H1 (cell line): ENCODE data around the gene VPS13D. TPM values are rescaled to one million over a fixed set of nuclear protein-coding genes. Genes with fewer than 3 reads are reported as not detected.

Experiments used
- CTCF ChIA-PET: fragments of 300-600 bp; sonication (Branson Sonifier 250); formaldehyde crosslinking; loops from one replicate; lab custom pipeline; 2021; ENCODE audit not compliant: partially characterized antibody; lab: Charles Lee
- POLR2A ChIA-PET: fragments of 300-600 bp; sonication (Branson Sonifier 250); formaldehyde crosslinking; loops from one replicate; lab custom pipeline; 2021; ENCODE audit warnings: inconsistent platforms; ENCODE audit not compliant: partially characterized antibody; lab: Charles Lee
- DNase-seq, 2 experiments: peaks; one replicate each; pipeline versions ENCODE4 v3.0.0 to v3.0.0-alpha.2; 2010 to 2022; ENCODE audit warnings: low spot score in 2 of 2, low read depth in 1 of 2, mixed read lengths in 1 of 2
- FAIRE-seq: peaks from 2 replicates; lab custom pipeline; 2011; peaks lifted over from hg19 to GRCh38; lab: Jason Lieb, UNC
- H2AFZ ChIP-seq: 2 replicates; pipeline ENCODE4 v1.8.1; 2012; ENCODE audit warnings: low read length, inconsistent platforms
- H2AK5ac ChIP-seq: 2 replicates; pipeline ENCODE4 v1.6.1; 2013; ENCODE audit warnings: low read depth, low read length
- H2BK120ac ChIP-seq: replicated peaks from 2 replicates; pipeline ENCODE3; 2013; ENCODE audit warnings: low read depth, low read length, inconsistent platforms
- H2BK12ac ChIP-seq: 2 replicates; pipeline ENCODE4 v1.6.1; 2013; ENCODE audit warnings: low read depth, low read length
- H2BK15ac ChIP-seq: 2 replicates; pipeline ENCODE4 v1.6.1; 2013; ENCODE audit warnings: low read length
- H2BK20ac ChIP-seq: 2 replicates; pipeline ENCODE4 v1.6.1; 2013; ENCODE audit warnings: low read length
- H2BK5ac ChIP-seq: 2 replicates; pipeline ENCODE4 v1.6.1; 2013; ENCODE audit warnings: low read depth, low read length
- H3K14ac ChIP-seq: 2 replicates; pipeline ENCODE4 v1.6.1; 2013; ENCODE audit warnings: inconsistent platforms; ENCODE audit not compliant: insufficient read length
- H3K18ac ChIP-seq: 2 replicates; pipeline ENCODE4 v1.6.1; 2013; ENCODE audit warnings: low read length; ENCODE audit errors: extremely low read depth
- H3K23ac ChIP-seq: 2 replicates; pipeline ENCODE4 v1.6.1; 2013; ENCODE audit warnings: inconsistent platforms; ENCODE audit not compliant: insufficient read length
- H3K23me2 ChIP-seq: 2 replicates; pipeline ENCODE4 v1.6.1; 2013; ENCODE audit warnings: low read depth, low read length
- H3K27ac ChIP-seq: 2 replicates; pipeline ENCODE4 v1.6.1; 2011; ENCODE audit warnings: low read depth, low read length, inconsistent platforms
- H3K27me3 ChIP-seq, 4 experiments: replicated peaks in 1 of 4; 1 replicate in 1 of 4; 2 replicates in 3 of 4; pipeline versions ENCODE4 v1.6.1 to v1.8.1; 2011 to 2013; ENCODE audit warnings: low read length in 3 of 4, mild to moderate bottlenecking in 3 of 4, inconsistent platforms in 2 of 4, mixed read lengths in 2 of 4, moderate library complexity in 1 of 4; ENCODE audit not compliant: control insufficient read depth in 3 of 4, insufficient read depth in 3 of 4; ENCODE audit errors: extremely low read depth in 1 of 4
- H3K36me3 ChIP-seq, 4 experiments: 2 replicates each; pipeline versions ENCODE4 v1.6.1 to v1.8.1; 2011 to 2013; ENCODE audit warnings: mild to moderate bottlenecking in 4 of 4, low read length in 3 of 4, moderate library complexity in 2 of 4, control low read depth in 1 of 4, inconsistent platforms in 1 of 4; ENCODE audit not compliant: insufficient read depth in 4 of 4, control insufficient read depth in 2 of 4
- H3K4ac ChIP-seq: replicated peaks from 2 replicates; pipeline ENCODE3; 2013; ENCODE audit warnings: low read length, low read depth, mixed read lengths, inconsistent platforms; ENCODE audit not compliant: insufficient read length
- H3K4me1 ChIP-seq, 4 experiments: replicated peaks in 1 of 4; 1 replicate in 1 of 4; 2 replicates in 3 of 4; pipeline versions ENCODE4 v1.6.1 to v1.8.1; 2011 to 2013; ENCODE audit warnings: low read length in 3 of 4, inconsistent platforms in 2 of 4, mixed read lengths in 1 of 4; ENCODE audit not compliant: insufficient read depth in 4 of 4, control insufficient read depth in 3 of 4
- H3K4me2 ChIP-seq, 2 experiments: 2 replicates each; pipeline versions ENCODE4 v1.6.1 to v1.8.1; 2011 to 2013; ENCODE audit warnings: low read depth in 2 of 2, low read length in 2 of 2, control low read depth in 1 of 2, inconsistent platforms in 1 of 2, mild to moderate bottlenecking in 1 of 2; ENCODE audit not compliant: insufficient read depth in 1 of 2
- H3K4me3 ChIP-seq, 4 experiments: fragments of 200-600, 300-600 bp in 1 of 4; sonication (generic), shearing (Covaris generic), sonication (Bioruptor Twin) in 1 of 4; 2 replicates each; pipeline versions ENCODE4 v1.5.1 to v1.8.1; 2011 to 2016; ENCODE audit warnings: low read length in 4 of 4, low read depth in 3 of 4, control low read depth in 2 of 4, inconsistent platforms in 2 of 4, mild to moderate bottlenecking in 2 of 4, mixed read lengths in 1 of 4, moderate library complexity in 1 of 4; ENCODE audit not compliant: insufficient read depth in 2 of 4; ENCODE audit errors: extremely low read depth in 1 of 4
- H3K56ac ChIP-seq: replicated peaks from 2 replicates; pipeline ENCODE3; 2013; ENCODE audit warnings: low read depth, mild to moderate bottlenecking, mixed read lengths, low read length, inconsistent platforms; ENCODE audit not compliant: insufficient read length
- H3K79me1 ChIP-seq: 2 replicates; pipeline ENCODE4 v1.6.1; 2013; ENCODE audit warnings: low read depth, low read length, control low read depth
- H3K79me2 ChIP-seq, 2 experiments: 2 replicates each; pipeline versions ENCODE4 v1.6.1 to v1.8.1; 2012 to 2013; ENCODE audit warnings: low read length in 2 of 2, mild to moderate bottlenecking in 2 of 2, inconsistent platforms in 1 of 2; ENCODE audit not compliant: insufficient read depth in 2 of 2, control insufficient read depth in 1 of 2
- H3K9ac ChIP-seq, 4 experiments: replicated peaks in 1 of 4; 1 replicate in 1 of 4; 2 replicates in 3 of 4; pipeline versions ENCODE4 v1.6.1 to v1.8.1; 2011 to 2013; ENCODE audit warnings: low read depth in 3 of 4, low read length in 3 of 4, control low read depth in 2 of 4, mild to moderate bottlenecking in 2 of 4, moderate library complexity in 2 of 4, inconsistent platforms in 1 of 4; ENCODE audit errors: extremely low read depth in 1 of 4
- H3K9me3 ChIP-seq, 2 experiments: 2 replicates each; pipeline versions ENCODE4 v1.6.1 to v1.8.1; 2012 to 2013; ENCODE audit warnings: mild to moderate bottlenecking in 2 of 2, moderate library complexity in 2 of 2, control low read depth in 1 of 2, inconsistent platforms in 1 of 2, low read depth in 1 of 2, low read length in 1 of 2, mixed read lengths in 1 of 2; ENCODE audit not compliant: insufficient read depth in 2 of 2
- H4K20me1 ChIP-seq, 2 experiments: replicated peaks in 1 of 2; 2 replicates each; pipeline versions ENCODE3 to v1.8.1; 2011 to 2013; ENCODE audit warnings: inconsistent platforms in 2 of 2, low read length in 2 of 2, mild to moderate bottlenecking in 1 of 2; ENCODE audit not compliant: insufficient read depth in 2 of 2, control insufficient read depth in 1 of 2
- H4K5ac ChIP-seq: 2 replicates; pipeline ENCODE4 v1.6.1; 2013; ENCODE audit warnings: low read length, low read depth, mixed read lengths, inconsistent platforms; ENCODE audit not compliant: insufficient read length
- H4K8ac ChIP-seq: 2 replicates; pipeline ENCODE4 v1.8.0; 2013; ENCODE audit warnings: mild to moderate bottlenecking, moderate library complexity, low read length, inconsistent platforms; ENCODE audit not compliant: insufficient read depth; ENCODE audit errors: extremely low read depth
- H4K91ac ChIP-seq: replicated peaks from 2 replicates; pipeline ENCODE3; 2013; ENCODE audit warnings: low read length, mixed read lengths, inconsistent platforms; ENCODE audit not compliant: insufficient read length
- ATF3 ChIP-seq: IDR thresholded peaks from 2 replicates; pipeline ENCODE4 v1.6.1; 2011; ENCODE audit warnings: low read depth, mild to moderate bottlenecking, low read length; ENCODE audit not compliant: insufficient read depth
- EP300 ChIP-seq, 2 experiments: IDR thresholded peaks; 1 replicate in 1 of 2; 2 replicates in 1 of 2; pipeline ENCODE4 v1.6.1; 2011 to 2012; ENCODE audit warnings: low read depth in 2 of 2, low read length in 2 of 2, mild to moderate bottlenecking in 2 of 2, borderline replicate concordance in 1 of 2, inconsistent platforms in 1 of 2, moderate library complexity in 1 of 2
- EZH2 ChIP-seq: fragments of 200-600 bp; sonication (generic); IDR thresholded peaks from 2 replicates; pipeline ENCODE4 v1.7.1; 2012; ENCODE audit warnings: low read depth, mild to moderate bottlenecking, moderate library complexity, low read length, inconsistent platforms; ENCODE audit not compliant: severe bottlenecking
- JUND ChIP-seq: IDR thresholded peaks from 2 replicates; pipeline ENCODE4 v1.6.1; 2011; ENCODE audit warnings: mild to moderate bottlenecking, improper control_type of control experiment, low read length
- SIN3A ChIP-seq, 2 experiments: IDR thresholded peaks in 1 of 2; conservative IDR thresholded peaks in 1 of 2; 2 replicates each; pipeline ENCODE4 v1.6.1; 2011 to 2012; ENCODE audit warnings: low read length in 2 of 2, improper control_type of control experiment in 1 of 2, low read depth in 1 of 2, mild to moderate bottlenecking in 1 of 2
- WGBS, 2 experiments: shearing (Covaris generic) in 1 of 2; methylation state at CpG; one replicate each; pipeline versions ENCODE4 v1.1.6 to v1.1.7; 2013 to 2015; ENCODE audit warnings: low lambda C conversion rate in 2 of 2, mixed read lengths in 2 of 2, inconsistent platforms in 1 of 2, low coverage in 1 of 2, missing lambda C conversion rate in 1 of 2; ENCODE audit not compliant: insufficient replicate concordance in 2 of 2, insufficient coverage in 1 of 2, insufficient read length in 1 of 2; ENCODE audit errors: extremely low coverage in 1 of 2, missing lambda C conversion rate in 1 of 2; 5-methylcytosine and 5-hydroxymethylcytosine counted together
- polyA plus RNA-seq, 7 experiments: library from polyadenylated mRNA; depleted of rRNA in 3 of 7; stranded (reverse) in 5 of 7; unstranded in 2 of 7; fragments of >200 nt in 5 of 7; fragments of 200-250 nt in 2 of 7; gene quantifications; 1 replicate in 5 of 7; 2 replicates in 1 of 7; 4 replicates in 1 of 7; pipeline versions ENCODE4 v1.2.1 to v1.2.3, GENCODE V29; 2011 to 2013; ENCODE audit warnings: missing spikeins in 2 of 7, mixed read lengths in 2 of 7
- total RNA-seq: library from RNA; stranded (reverse); fragmentation: NEBNext Ultra II Directional; extraction: Animal tissue kit (Norgen Biotek cat#: 25700); gene quantifications from 2 replicates; pipeline ENCODE4 v1.2.1, GENCODE V29; 2021

VPS13D gene
- total and polyA plus RNA-seq, 2 of the 8 experiments (the other 6 are each of a cell fraction or from before 2014, with no cell fraction given): 10.9 to 31.2 TPM

GRCh38 chr1:12296016-12296415, 66.2 kb downstream of the VPS13D start:
- Histone ChIP-seq H3K4me2 (no peak overlapping the region), H2AK5ac (no peak overlapping the region), H3K18ac (no peak overlapping the region), H3K79me1 (no peaks in the 10 kb centered on the region), H4K20me1 (no peaks in the 10 kb centered on the region), H2BK120ac (no peak overlapping the region), H3K79me2 (no peaks in the 10 kb centered on the region), H3K56ac (no peak overlapping the region), H4K91ac (no peak overlapping the region), H2BK20ac (no peak overlapping the region), H4K8ac (no peak overlapping the region), H3K14ac (no peak overlapping the region), H3K4me3 (no peak overlapping the region), H3K4ac (no peak overlapping the region), H4K5ac (no peak overlapping the region), H3K27me3 (peaks cover 0 to 1% (median 0%) of the 10 kb centered on the region in 4 experiments; a peak in 1 of 7 replicates), H3K23me2 (no peaks in the 10 kb centered on the region), H3K9me3 (no peaks in the 10 kb centered on the region), H3K4me1 (no peaks in the 10 kb centered on the region), H2AFZ (no peak overlapping the region), H3K36me3 (peaks cover 0 to 18% (median 1%) of the 10 kb centered on the region in 4 experiments; a peak in 4 of 8 replicates), H3K23ac (no peak overlapping the region), H2BK15ac (no peak overlapping the region), H3K9ac (no peak overlapping the region), H2BK5ac (no peak overlapping the region), H2BK12ac (no peak overlapping the region), H3K27ac (no peak overlapping the region)
- DNase-seq (no peak), FAIRE-seq (no peak)
- TF ChIP-seq ATF3 (no peak), JUND (no peak), EZH2 (no peak), SIN3A (conservative IDR thresholded peaks at IDR 0.05 in 1 of 2, IDR thresholded peaks at IDR 0.05 in 1 of 2; ENCODE audit: low read depth in 1 of 2, low read length in 2 of 2) (no peak), EP300 (IDR thresholded peaks at IDR 0.05; ENCODE audit: borderline replicate concordance in 1 of 2, low read depth in 2 of 2, low read length in 2 of 2) (no peak)
- CTCF ChIA-PET: interaction anchor here (0.9 to 1.5 kb wide), 2 partner anchors 19 to 40 kb away, joined by 4 to 5 read pairs; no protein-coding TSS in a partner anchor
- WGBS, 2 experiments: 90% methylated on average over 3 of the region's 3 CpGs; no CpG with 5 or more reads in 1 of the 2 experiments
- POLR2A ChIA-PET: no interaction called here
